Heart right ventricle (tissue), 16 donors: ENCODE results near the gene MPC1. TPM values are rescaled to one million over a fixed set of nuclear protein-coding genes. Genes with fewer than 3 reads are reported as not detected.

ENCODE experiments used
- ATAC-seq, 8 donors: fragments of 200-7000 bp; cut with Tn5 transposase; one replicate each; pipeline ENCODE4 v1.9.1; 2020; ENCODE audit warnings: mild to moderate bottlenecking in 8 of 8, moderate library complexity in 8 of 8, moderate number of reproducible peaks in 1 of 8
- DNase-seq, 2 donors: peaks; one replicate each; pipeline ENCODE4 v3.0.0-alpha.2; 2020
- H3K27ac ChIP-seq, 10 donors: fragments of 200-600 bp; sonication (generic) in 2 of 10; one replicate each; pipeline versions ENCODE4 v1.5.0 to v1.8.0; 2020 to 2022; ENCODE audit warnings: mild to moderate bottlenecking in 3 of 10
- H3K27me3 ChIP-seq, 7 donors: fragments of 200-600 bp; one replicate each; pipeline ENCODE4 v1.8.0; 2021 to 2022; ENCODE audit warnings: mild to moderate bottlenecking in 2 of 7
- H3K36me3 ChIP-seq, 9 donors: fragments of 200-600 bp; sonication (generic) in 1 of 9; one replicate each; pipeline versions ENCODE4 v1.5.0 to v1.8.0; 2020 to 2022; ENCODE audit warnings: mild to moderate bottlenecking in 2 of 9
- H3K4me1 ChIP-seq, 9 donors: fragments of 200-600 bp; sonication (generic) in 1 of 9; one replicate each; pipeline versions ENCODE4 v1.5.0 to v1.8.0; 2020 to 2022; ENCODE audit warnings: mild to moderate bottlenecking in 4 of 9
- H3K4me3 ChIP-seq, 10 donors: fragments of 200-600 bp; sonication (generic) in 2 of 10; one replicate each; pipeline versions ENCODE4 v1.5.0 to v1.8.0; 2020 to 2022; ENCODE audit warnings: mild to moderate bottlenecking in 7 of 10, moderate library complexity in 2 of 10
- H3K9me3 ChIP-seq, 11 donors: fragments of 200-600 bp in 10 of 11; sonication (generic) in 2 of 11; one replicate each; pipeline versions ENCODE4 v1.5.0 to v1.8.0; 2013 to 2022; ENCODE audit warnings: mild to moderate bottlenecking in 2 of 11, control low read depth in 1 of 11, moderate library complexity in 1 of 11
- WGBS, 2 donors: extraction: QIAGEN DNeasy Blood & Tissue Kit; methylation state at CpG; one replicate each; pipeline ENCODE4 v1.1.7; 2013; ENCODE audit warnings: inconsistent platforms in 1 of 2; 5-methylcytosine and 5-hydroxymethylcytosine counted together
- intact Hi-C, 10 donors: fragments of 100-400 bp; cut with DNase I; formaldehyde crosslinking; loops; one replicate each; pipeline versions ENCODE4 v1.11.1 to v1.14.2; 2022
- polyA plus RNA-seq, 2 donors: library from polyadenylated mRNA; stranded (reverse); fragments of 200-250 nt; gene quantifications; one replicate each; pipeline ENCODE4 v1.2.3, GENCODE V29; 2013
- total RNA-seq, 10 donors: library from RNA; stranded (reverse); fragmentation: NEBNext Ultra II Directional in 3 of 10; extraction: Animal tissue kit (Norgen Biotek cat#: 25700) in 3 of 10; gene quantifications; one replicate each; pipeline versions ENCODE4 v1.2.1 to v1.2.4, GENCODE V29; 2021 to 2023
- TF ChIP-seq, protein P1 (sequence below), 9 donors: fragments of 200-600 bp; sonication (generic) in 2 of 9; IDR thresholded peaks; one replicate each; pipeline versions ENCODE4 v1.5.0 to v1.8.0; 2021 to 2022; ENCODE audit warnings: antibody characterized with exemption in 9 of 9, mild to moderate bottlenecking in 5 of 9, moderate library complexity in 1 of 9
- donor health status: Arrhythmogenic right ventricular cardiomyopathy.
- donor health status: ischemic (EF 13 %, LVEDD 7.1; RV severe dilation, severe dysfunction).
- donor health status: healthy with polysubstance abuse.
- donor health status: DM: no; HTN: yes; CAD: no.
- donor health status: DM: no; HTN: no; CAD: no.
- donor health status: ischemic (EF 25% LVEDD 6.9; RV normal size, moderate dysfunction).
- donor health status: ischemic (EF 25% LVEDD 5.7; RV mildly dilated, moderate dysfunction).
- donor health status: healthy.
- donor health status: DM: yes; HTN: yes; CAD: no.
- donor health status: Ischemic cardiomyopathy.
- donor health status: ischemic (EF 35%, LVEDD 5.7; RV mildly dilated, moderate dysfunction).
- donor health status: nonischemic (EF 11% LVEDD 7.7; RV severe dilation, severe dysfunction).
- donor health status: DM: yes; HTN: yes; CAD: no.
- donor health status: PGD.
- donor health status: ischemic (EF 29% LVEDD 5.4; RV normal size, mild dysfunction).
- donor health status: nonischemic (EF 23%, LVEDD 6.1; RV moderate dilation, normal function).

Gene MPC1
- total and polyA plus RNA-seq, 12 donors: 276 to 736 (median 555) TPM

DNA sequence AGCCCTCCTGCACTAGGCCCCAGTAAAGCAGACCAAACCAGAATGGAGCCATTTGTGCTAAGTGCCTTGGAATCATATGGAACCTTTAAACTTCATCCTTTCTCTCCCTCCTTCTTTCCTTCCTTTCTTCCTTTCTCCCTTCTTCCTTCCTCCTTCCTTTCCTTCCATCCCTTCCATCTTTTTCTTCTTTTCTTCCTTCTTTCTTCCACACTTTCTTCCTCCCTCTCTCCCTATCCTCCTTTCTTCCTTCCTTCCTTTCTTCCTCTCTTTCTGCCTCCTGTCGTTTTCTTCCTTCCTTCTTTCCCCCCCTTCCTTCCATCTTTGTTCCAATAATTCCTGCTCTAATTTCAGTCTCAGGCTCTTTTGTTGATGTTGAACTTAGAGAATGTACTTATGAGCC lies 29.2 kb downstream of the MPC1 start:
- H3K9me3 ChIP-seq: peaks cover 0 to 13% (median 0%) of the 10 kb centered on the region in 11 donors
- no peak overlapping the region for H3K27ac ChIP-seq

DNA sequence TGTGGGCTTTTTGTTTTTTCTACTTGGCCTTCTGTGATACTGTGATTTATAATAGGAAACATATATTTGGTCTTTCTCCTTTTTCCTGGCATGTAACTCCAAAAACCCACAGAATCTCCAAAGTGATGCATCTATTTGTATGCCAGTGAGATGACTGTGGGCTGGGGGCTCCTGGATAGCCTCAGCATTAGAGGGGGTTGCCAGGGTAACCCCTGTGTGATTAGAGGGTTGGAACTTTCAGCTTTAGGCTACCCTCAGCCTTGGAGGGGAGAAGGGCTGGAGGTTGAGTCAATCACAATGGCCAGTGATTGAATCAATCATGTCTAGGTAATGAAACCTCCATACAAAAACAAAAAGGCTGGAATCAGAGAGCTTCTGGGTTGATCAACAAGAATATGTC lies 29.8 kb downstream of the MPC1 start:
- no peak for DNase-seq
- Histone ChIP-seq H3K4me1 (peaks cover 0 to 5% (median 0%) of the 10 kb centered on the region in 9 donors), H3K27ac (no peak overlapping the region), H3K4me3 (no peak overlapping the region), H3K27me3 (peaks cover 0 to 8% (median 0%) of the 10 kb centered on the region in 7 donors), H3K36me3 (no peaks in the 10 kb centered on the region), H3K9me3 (peaks cover 0 to 13% (median 0%) of the 10 kb centered on the region in 11 donors)
- TF ChIP-seq, protein P1, sequence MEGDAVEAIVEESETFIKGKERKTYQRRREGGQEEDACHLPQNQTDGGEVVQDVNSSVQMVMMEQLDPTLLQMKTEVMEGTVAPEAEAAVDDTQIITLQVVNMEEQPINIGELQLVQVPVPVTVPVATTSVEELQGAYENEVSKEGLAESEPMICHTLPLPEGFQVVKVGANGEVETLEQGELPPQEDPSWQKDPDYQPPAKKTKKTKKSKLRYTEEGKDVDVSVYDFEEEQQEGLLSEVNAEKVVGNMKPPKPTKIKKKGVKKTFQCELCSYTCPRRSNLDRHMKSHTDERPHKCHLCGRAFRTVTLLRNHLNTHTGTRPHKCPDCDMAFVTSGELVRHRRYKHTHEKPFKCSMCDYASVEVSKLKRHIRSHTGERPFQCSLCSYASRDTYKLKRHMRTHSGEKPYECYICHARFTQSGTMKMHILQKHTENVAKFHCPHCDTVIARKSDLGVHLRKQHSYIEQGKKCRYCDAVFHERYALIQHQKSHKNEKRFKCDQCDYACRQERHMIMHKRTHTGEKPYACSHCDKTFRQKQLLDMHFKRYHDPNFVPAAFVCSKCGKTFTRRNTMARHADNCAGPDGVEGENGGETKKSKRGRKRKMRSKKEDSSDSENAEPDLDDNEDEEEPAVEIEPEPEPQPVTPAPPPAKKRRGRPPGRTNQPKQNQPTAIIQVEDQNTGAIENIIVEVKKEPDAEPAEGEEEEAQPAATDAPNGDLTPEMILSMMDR (IDR thresholded peaks at IDR 0.05): no peak
- intact Hi-C loops: no loop called here
- no peak for ATAC-seq

More for the DNA sequence above, 29.2 kb downstream of the MPC1 start:
- no peaks in the 10 kb centered on the region for H3K36me3 ChIP-seq
- intact Hi-C loops: no loop called here
- peaks cover 0 to 8% (median 0%) of the 10 kb centered on the region in 7 donors for H3K27me3 ChIP-seq
- peaks cover 0 to 5% (median 0%) of the 10 kb centered on the region in 9 donors for H3K4me1 ChIP-seq
- TF ChIP-seq, protein P1 (IDR thresholded peaks at IDR 0.05): no peak
- ATAC-seq (no peak), DNase-seq (no peak)
- no peak overlapping the region for H3K4me3 ChIP-seq
- 68 to 69% methylated on average over 1 of the region's 1 CpG for WGBS, 2 donors

DNA sequence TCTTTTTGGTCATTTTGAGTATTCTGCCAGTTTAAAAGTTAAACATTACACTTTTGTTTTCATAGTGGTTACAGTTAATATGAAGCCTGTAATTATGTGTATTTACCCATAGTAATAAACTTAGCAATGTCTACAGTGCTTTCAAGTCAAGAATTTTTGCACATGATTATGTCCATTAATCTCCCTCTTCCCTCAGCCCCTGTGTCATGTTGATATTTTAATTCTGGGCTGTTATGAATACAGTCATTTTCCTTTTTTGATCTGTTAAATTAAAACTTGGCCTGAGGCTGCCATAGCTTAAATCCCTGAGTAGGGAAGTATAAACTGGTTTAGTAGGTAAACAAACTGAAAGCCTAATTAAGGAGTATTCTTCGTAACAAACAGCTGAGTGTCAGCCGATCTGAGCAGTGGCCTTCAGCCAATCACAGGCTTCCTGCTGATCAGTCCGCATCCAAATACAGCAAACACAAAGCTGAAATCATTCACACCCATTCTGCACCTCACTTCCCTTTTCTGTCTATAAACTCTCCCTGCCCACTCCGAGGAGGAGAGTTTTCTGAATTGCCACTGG lies 30.9 kb downstream of the MPC1 start:
- TF ChIP-seq, protein P1 (IDR thresholded peaks at IDR 0.05): no peak
- 27% methylated on average over 4 of the region's 4 CpGs for WGBS, 2 donors
- intact Hi-C loops: no loop called here
- Histone ChIP-seq H3K36me3 (no peaks in the 10 kb centered on the region), H3K9me3 (peaks cover 0 to 13% (median 0%) of the 10 kb centered on the region in 11 donors), H3K27ac (peak overlapping the region in 3 of 10 donors; percentile 0 to 35 (median 3)), H3K4me3 (no peak overlapping the region), H3K27me3 (peaks cover 0 to 5% (median 0%) of the 10 kb centered on the region in 7 donors), H3K4me1 (peaks cover 0 to 5% (median 0%) of the 10 kb centered on the region in 9 donors)
- peak in 1 of 2 donors; percentile 19 for DNase-seq
- peak in 7 of 8 donors; percentile 34 to 75 (median 73) for ATAC-seq

GRCh38 chr6:166348305-166348949 lies 34.3 kb downstream of the MPC1 start:
- DNase-seq: no peak
- peaks cover 0 to 14% (median 2%) of the 10 kb centered on the region in 9 donors for H3K4me1 ChIP-seq
- WGBS, 2 donors: 87 to 90% methylated on average over 6 of the region's 6 CpGs
- intact Hi-C loops: no loop called here
- no peak for ATAC-seq
- H3K27me3 ChIP-seq: no peaks in the 10 kb centered on the region
- H3K36me3 ChIP-seq: no peaks in the 10 kb centered on the region
- H3K4me3 ChIP-seq: no peak overlapping the region
- peaks cover 0 to 13% (median 0%) of the 10 kb centered on the region in 11 donors for H3K9me3 ChIP-seq
- TF ChIP-seq, protein P1 (IDR thresholded peaks at IDR 0.05): no peak
- H3K27ac ChIP-seq: no peak overlapping the region
